ENCODE measurements around the gene CPSF7. TPM values are rescaled to one million over a fixed set of nuclear protein-coding genes. Genes with fewer than 3 reads are reported as not detected.

The CPSF7 gene
- total RNA-seq, 1 donor from 2014 or later: 83.7 TPM

- Mint-ChIP-seq H3K27ac (ENCODE audit: unreplicated experiment) (no peak overlapping the region), H3K4me1 (ENCODE audit: low read depth, unreplicated experiment) (no peaks in the 10 kb centered on the region), H3K36me3 (ENCODE audit: unreplicated experiment) (no peaks in the 10 kb centered on the region), H3K9me3 (ENCODE audit: unreplicated experiment) (no peaks in the 10 kb centered on the region), H3K4me3 (ENCODE audit: unreplicated experiment) (no peak overlapping the region), H3K27me3 (ENCODE audit: unreplicated experiment) (no peaks in the 10 kb centered on the region)
- DNase-seq: no peak
- no peak for TF ChIP-seq CTCF (IDR thresholded peaks at IDR 0.05; ENCODE audit: partially characterized antibody, unreplicated experiment)
Observed at GRCh38 chr11:61406067-61406466, 23.7 kb downstream of the CPSF7 start.

GRCh38 chr11:61404641-61405040 is 25.1 kb downstream of the CPSF7 start:
- Mint-ChIP-seq H3K9me3 (ENCODE audit: unreplicated experiment) (peaks cover 1% of the 10 kb centered on the region), H3K36me3 (ENCODE audit: unreplicated experiment) (no peaks in the 10 kb centered on the region), H3K4me1 (ENCODE audit: low read depth, unreplicated experiment) (peaks cover 3% of the 10 kb centered on the region), H3K27me3 (ENCODE audit: unreplicated experiment) (no peaks in the 10 kb centered on the region), H3K4me3 (ENCODE audit: unreplicated experiment) (no peak overlapping the region), H3K27ac (ENCODE audit: unreplicated experiment) (no peak overlapping the region)
- no peak for TF ChIP-seq CTCF (IDR thresholded peaks at IDR 0.05; ENCODE audit: partially characterized antibody, unreplicated experiment)
- no peak for DNase-seq

- no peaks in the 10 kb centered on the region for H3K27me3 Mint-ChIP-seq (ENCODE audit: unreplicated experiment)
- no peak overlapping the region for H3K27ac Mint-ChIP-seq (ENCODE audit: unreplicated experiment)
- H3K4me1 Mint-ChIP-seq (ENCODE audit: low read depth, unreplicated experiment): peaks cover 3% of the 10 kb centered on the region
- DNase-seq: no peak
- H3K9me3 Mint-ChIP-seq (ENCODE audit: unreplicated experiment): peaks cover 1% of the 10 kb centered on the region
- no peak overlapping the region for H3K4me3 Mint-ChIP-seq (ENCODE audit: unreplicated experiment)
- no peaks in the 10 kb centered on the region for H3K36me3 Mint-ChIP-seq (ENCODE audit: unreplicated experiment)
- no peak for TF ChIP-seq CTCF (IDR thresholded peaks at IDR 0.05; ENCODE audit: partially characterized antibody, unreplicated experiment)
Observed at GRCh38 chr11:61404103-61404502, 25.7 kb downstream of the CPSF7 start.

GRCh38 chr11:61403658-61404057 is 26.1 kb downstream of the CPSF7 start:
- no peak for DNase-seq
- no peak for TF ChIP-seq CTCF (IDR thresholded peaks at IDR 0.05; ENCODE audit: partially characterized antibody, unreplicated experiment)
- Mint-ChIP-seq H3K4me1 (ENCODE audit: low read depth, unreplicated experiment) (peaks cover 3% of the 10 kb centered on the region), H3K4me3 (ENCODE audit: unreplicated experiment) (no peak overlapping the region), H3K36me3 (ENCODE audit: unreplicated experiment) (no peaks in the 10 kb centered on the region), H3K27ac (ENCODE audit: unreplicated experiment) (no peak overlapping the region), H3K9me3 (ENCODE audit: unreplicated experiment) (peaks cover 1% of the 10 kb centered on the region), H3K27me3 (ENCODE audit: unreplicated experiment) (no peaks in the 10 kb centered on the region)

GRCh38 chr11:61401573-61401972 is 28.2 kb downstream of the CPSF7 start:
- no peak for TF ChIP-seq CTCF (IDR thresholded peaks at IDR 0.05; ENCODE audit: partially characterized antibody, unreplicated experiment)
- no peaks in the 10 kb centered on the region for H3K27me3 Mint-ChIP-seq (ENCODE audit: unreplicated experiment)
- H3K4me3 Mint-ChIP-seq (ENCODE audit: unreplicated experiment): no peak overlapping the region
- H3K27ac Mint-ChIP-seq (ENCODE audit: unreplicated experiment): no peak overlapping the region
- no peak for DNase-seq
- H3K9me3 Mint-ChIP-seq (ENCODE audit: unreplicated experiment): peaks cover 1% of the 10 kb centered on the region
- H3K4me1 Mint-ChIP-seq (ENCODE audit: low read depth, unreplicated experiment): peaks cover 3% of the 10 kb centered on the region
- no peaks in the 10 kb centered on the region for H3K36me3 Mint-ChIP-seq (ENCODE audit: unreplicated experiment)

Measured in glutamatergic neuron (in vitro differentiated cells).